Lower leg skin (tissue), 4 donors: ENCODE results near the gene GUCY1B1. TPM values are rescaled to one million over a fixed set of nuclear protein-coding genes. Genes with fewer than 3 reads are reported as not detected.

ENCODE experiments used
- DNase-seq, 2 donors: peaks; one replicate each; pipeline ENCODE4 v3.0.0-alpha.2; 2019; ENCODE audit warnings: low spot score in 2 of 2
- H3K4me3 ChIP-seq: fragments of 200-600 bp; sonication (generic); 2 replicates; pipeline ENCODE4 v1.5.1; 2017; ENCODE audit warnings: mild to moderate bottlenecking, low read depth; ENCODE audit not compliant: poor library complexity, severe bottlenecking
- POLR2A ChIP-seq, 2 donors: fragments of 450-650 bp; IDR thresholded peaks; one replicate each; pipeline ENCODE4 v1.6.1; 2016 to 2017; ENCODE audit warnings: antibody characterized with exemption in 2 of 2, mild to moderate bottlenecking in 1 of 2, moderate library complexity in 1 of 2
- WGBS, 2 donors: methylation state at CpG; one replicate each; pipeline ENCODE4 v1.1.5; 2018; 5-methylcytosine and 5-hydroxymethylcytosine counted together
- intact Hi-C: fragments of 100-400 bp; cut with DNase I; formaldehyde crosslinking; loops from one replicate; pipeline ENCODE4 v1.15.0; 2023; ENCODE audit warnings: low total_unique reads
- total RNA-seq, 4 donors: library from RNA; depleted of rRNA; stranded (reverse); fragments of >200 nt; gene quantifications; one replicate each; pipeline ENCODE4 v1.1.0, GENCODE V29; 2016
- TF ChIP-seq, protein P1 (sequence below), 3 donors: fragments of 450-650 bp; IDR thresholded peaks; one replicate each; pipeline ENCODE4 v1.5.1; 2016; ENCODE audit warnings: antibody characterized with exemption in 3 of 3, mild to moderate bottlenecking in 3 of 3, moderate library complexity in 2 of 3

The GUCY1B1 gene
- total RNA-seq, 4 donors from 2014 or later = 1.1 to 6.1 (median 4.9) TPM

DNA sequence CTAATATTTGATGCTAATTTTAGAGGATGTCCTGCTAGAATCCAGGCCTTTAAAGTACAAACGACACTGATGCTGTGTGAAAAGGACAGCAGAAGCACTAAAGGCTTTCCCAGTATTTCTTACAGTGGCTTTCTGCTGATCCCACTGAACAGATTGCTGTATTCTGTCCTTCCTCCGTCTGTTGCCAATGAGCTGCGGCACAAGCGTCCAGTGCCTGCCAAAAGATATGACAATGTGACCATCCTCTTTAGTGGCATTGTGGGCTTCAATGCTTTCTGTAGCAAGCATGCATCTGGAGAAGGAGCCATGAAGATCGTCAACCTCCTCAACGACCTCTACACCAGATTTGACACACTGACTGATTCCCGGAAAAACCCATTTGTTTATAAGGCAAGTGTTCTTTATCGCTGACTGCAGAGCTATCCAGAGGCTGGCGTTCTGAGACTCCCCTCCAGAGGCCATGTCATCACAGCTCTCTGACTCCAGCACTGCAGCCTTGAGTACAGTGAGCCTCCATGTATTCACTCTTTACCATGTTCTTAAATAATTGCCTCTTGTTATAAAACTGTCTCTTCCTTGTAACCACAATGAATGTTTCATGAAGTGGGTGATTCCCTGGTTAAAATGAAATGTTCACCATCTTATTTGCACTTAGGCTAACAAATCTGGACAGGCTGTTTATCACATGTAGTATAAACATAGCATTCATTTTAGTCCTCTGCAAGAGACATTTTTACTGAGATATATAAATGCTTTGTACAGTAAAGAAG is 43.6 kb downstream of the GUCY1B1 start:
- WGBS, 2 donors = 89% methylated on average over 9 of the region's 9 CpGs
- no peak for DNase-seq
- TF ChIP-seq POLR2A (IDR thresholded peaks at IDR 0.05) = no peak
- TF ChIP-seq, protein P1, sequence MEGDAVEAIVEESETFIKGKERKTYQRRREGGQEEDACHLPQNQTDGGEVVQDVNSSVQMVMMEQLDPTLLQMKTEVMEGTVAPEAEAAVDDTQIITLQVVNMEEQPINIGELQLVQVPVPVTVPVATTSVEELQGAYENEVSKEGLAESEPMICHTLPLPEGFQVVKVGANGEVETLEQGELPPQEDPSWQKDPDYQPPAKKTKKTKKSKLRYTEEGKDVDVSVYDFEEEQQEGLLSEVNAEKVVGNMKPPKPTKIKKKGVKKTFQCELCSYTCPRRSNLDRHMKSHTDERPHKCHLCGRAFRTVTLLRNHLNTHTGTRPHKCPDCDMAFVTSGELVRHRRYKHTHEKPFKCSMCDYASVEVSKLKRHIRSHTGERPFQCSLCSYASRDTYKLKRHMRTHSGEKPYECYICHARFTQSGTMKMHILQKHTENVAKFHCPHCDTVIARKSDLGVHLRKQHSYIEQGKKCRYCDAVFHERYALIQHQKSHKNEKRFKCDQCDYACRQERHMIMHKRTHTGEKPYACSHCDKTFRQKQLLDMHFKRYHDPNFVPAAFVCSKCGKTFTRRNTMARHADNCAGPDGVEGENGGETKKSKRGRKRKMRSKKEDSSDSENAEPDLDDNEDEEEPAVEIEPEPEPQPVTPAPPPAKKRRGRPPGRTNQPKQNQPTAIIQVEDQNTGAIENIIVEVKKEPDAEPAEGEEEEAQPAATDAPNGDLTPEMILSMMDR (IDR thresholded peaks at IDR 0.05) = no peak
- intact Hi-C loops = no loop called here
- H3K4me3 ChIP-seq = no peak overlapping the region

DNA sequence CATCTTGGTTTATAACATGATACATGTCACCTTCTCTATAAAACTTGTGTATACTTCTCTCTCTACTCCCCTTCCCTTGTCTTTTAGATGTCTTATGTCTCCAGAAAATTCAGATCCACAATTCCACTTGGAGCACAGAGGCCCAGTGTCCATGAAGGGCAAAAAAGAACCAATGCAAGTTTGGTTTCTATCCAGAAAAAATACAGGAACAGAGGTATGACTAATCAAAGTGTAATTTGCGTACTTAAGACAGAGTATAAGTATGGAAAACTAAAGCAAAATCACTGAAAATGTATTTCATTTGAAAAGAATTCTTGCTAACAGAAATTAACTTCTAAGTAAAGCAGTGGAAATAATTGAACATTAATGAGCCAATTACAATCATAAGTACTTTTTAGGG is 46.2 kb downstream of the GUCY1B1 start:
- WGBS, 2 donors = 87 to 89% methylated on average over 1 of the region's 1 CpG
- DNase-seq = no peak
- H3K4me3 ChIP-seq = no peak overlapping the region
- no peak for TF ChIP-seq POLR2A (IDR thresholded peaks at IDR 0.05)
- TF ChIP-seq, protein P1 (IDR thresholded peaks at IDR 0.05) = no peak
- intact Hi-C loops = no loop called here

DNA sequence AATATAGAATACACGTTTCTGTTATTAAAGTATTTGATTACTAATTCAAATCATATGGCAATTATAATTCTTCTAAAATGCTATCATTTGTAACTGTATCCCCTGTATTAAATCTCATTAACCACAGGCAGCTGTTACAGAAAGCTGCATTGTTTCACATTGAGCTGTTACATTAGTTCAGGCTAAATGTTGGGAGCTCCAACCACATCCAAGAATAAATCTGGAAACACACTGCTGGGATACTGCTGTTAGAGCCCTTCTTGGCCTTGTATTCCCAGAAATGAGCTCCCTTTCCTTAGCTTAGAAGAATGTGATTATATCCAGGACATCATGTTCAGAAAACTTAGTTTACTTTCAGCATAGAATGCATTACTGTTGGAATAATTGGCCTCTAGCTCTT is 48.2 kb downstream of the GUCY1B1 start:
- DNase-seq = no peak
- WGBS, 2 donors = 45 to 50% methylated on average over 1 of the region's 1 CpG
- intact Hi-C loops = no loop called here
- TF ChIP-seq, protein P1 (IDR thresholded peaks at IDR 0.05) = no peak
- no peak for TF ChIP-seq POLR2A (IDR thresholded peaks at IDR 0.05)
- H3K4me3 ChIP-seq = no peak overlapping the region

DNA sequence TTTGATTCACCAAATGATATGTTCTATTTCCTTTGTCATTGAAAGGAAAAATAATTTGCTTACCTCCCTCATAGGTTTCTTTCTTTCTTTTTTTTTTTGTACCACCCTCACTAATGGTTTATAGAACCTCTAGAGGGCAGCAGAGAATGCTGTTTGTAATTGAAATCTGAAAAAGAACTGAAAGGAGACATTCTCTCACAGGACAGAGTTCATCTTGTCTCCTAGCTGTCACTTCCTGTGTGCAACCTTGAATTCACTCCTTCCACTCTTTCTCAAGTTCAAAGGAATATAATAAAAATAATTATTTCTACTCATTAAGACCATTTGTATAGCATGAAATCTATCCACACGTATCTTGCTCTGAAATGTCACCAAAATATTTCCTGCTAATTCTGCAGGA is 51.0 kb downstream of the GUCY1B1 start:
- intact Hi-C loops = no loop called here
- TF ChIP-seq POLR2A (IDR thresholded peaks at IDR 0.05) = no peak
- TF ChIP-seq, protein P1 (IDR thresholded peaks at IDR 0.05) = no peak
- WGBS, 2 donors = 77 to 83% methylated on average over 1 of the region's 1 CpG
- H3K4me3 ChIP-seq = no peak overlapping the region
- no peak for DNase-seq

DNA sequence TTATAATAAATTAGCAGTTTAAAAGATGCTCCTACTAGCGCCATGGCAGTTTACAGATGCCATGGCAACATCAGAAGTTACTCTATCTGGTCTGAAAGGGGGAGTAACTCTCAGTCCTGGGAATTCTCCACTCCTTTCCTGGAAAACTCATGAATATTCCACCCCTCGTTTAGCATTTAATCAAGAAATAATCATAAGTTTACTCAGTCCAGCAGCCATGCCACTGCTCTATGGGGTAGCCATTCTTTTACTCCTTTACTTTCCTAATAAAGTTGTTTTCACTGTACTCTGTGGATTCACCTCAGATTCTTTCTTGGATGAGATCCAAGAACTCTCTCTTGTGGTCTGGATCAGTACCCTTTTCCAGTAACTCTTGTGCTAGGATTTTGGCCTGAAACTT is 52.3 kb downstream of the GUCY1B1 start:
- no peak overlapping the region for H3K4me3 ChIP-seq
- DNase-seq = no peak
- TF ChIP-seq POLR2A (IDR thresholded peaks at IDR 0.05) = no peak
- TF ChIP-seq, protein P1 (IDR thresholded peaks at IDR 0.05) = no peak
- intact Hi-C loops = no loop called here
- 85 to 92% methylated on average over 2 of the region's 2 CpGs for WGBS, 2 donors

DNA sequence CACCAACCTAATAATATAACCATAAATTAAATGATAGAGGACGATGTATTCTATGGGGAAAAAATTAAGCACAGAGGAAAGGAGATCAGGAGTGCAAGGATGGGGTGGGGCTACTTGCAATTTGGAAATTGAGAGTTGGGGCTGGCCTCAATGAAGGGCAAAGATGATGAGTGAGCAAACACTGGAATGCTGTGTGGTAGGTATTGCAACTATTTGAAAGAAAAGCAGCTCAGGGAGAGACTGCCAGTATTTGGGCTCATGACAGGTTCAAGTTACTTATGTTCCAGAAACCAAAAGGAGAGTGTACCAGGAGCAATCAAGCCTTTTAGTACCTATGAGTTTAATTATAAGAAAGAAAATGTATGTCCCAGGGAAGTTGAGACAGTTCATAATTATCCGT is 59.8 kb downstream of the GUCY1B1 start:
- TF ChIP-seq, protein P1 (IDR thresholded peaks at IDR 0.05) = no peak
- no peak for TF ChIP-seq POLR2A (IDR thresholded peaks at IDR 0.05)
- no peak overlapping the region for H3K4me3 ChIP-seq
- no peak for DNase-seq
- WGBS, 2 donors = 77 to 83% methylated on average over 2 of the region's 2 CpGs
- intact Hi-C loops = no loop called here
